Measurements from ENCODE around the gene GALNT17. TPM values are rescaled to one million over a fixed set of nuclear protein-coding genes. Genes with fewer than 3 reads are reported as not detected.

Gene GALNT17
- total RNA-seq, 2 donors from 2014 or later, result 46.7 to 58.1 TPM

DNA sequence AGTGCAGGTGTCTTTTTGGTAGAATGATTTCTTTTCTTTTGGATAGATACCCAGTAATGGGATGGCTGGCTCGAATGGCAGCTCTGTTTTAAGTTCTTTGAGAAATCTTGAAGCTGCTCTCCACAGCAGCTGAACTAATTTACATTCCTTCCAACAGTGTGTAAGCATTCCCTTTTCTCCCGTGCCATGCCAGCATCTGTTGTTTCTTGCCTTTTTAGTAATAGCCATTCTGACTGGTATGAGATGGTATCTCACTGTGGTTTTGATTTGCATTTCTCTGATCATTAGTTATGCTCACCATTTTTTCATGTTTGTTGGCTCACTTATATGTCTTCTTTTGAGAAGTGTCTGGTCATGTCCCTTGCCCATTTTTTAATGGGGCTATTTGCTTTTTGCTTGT, 486.3 kb downstream of the GALNT17 start:
- H3K27me3 ChIP-seq (replicated peaks; ENCODE audit: insufficient read depth), result no peaks in the 10 kb centered on the region
- intact Hi-C loops (cut with DNase I), result no loop called here
- no peaks in the 10 kb centered on the region for H3K9me3 ChIP-seq
- no peak for TF ChIP-seq POLR2A (IDR thresholded peaks at IDR 0.05)
- TF ChIP-seq, protein P1, sequence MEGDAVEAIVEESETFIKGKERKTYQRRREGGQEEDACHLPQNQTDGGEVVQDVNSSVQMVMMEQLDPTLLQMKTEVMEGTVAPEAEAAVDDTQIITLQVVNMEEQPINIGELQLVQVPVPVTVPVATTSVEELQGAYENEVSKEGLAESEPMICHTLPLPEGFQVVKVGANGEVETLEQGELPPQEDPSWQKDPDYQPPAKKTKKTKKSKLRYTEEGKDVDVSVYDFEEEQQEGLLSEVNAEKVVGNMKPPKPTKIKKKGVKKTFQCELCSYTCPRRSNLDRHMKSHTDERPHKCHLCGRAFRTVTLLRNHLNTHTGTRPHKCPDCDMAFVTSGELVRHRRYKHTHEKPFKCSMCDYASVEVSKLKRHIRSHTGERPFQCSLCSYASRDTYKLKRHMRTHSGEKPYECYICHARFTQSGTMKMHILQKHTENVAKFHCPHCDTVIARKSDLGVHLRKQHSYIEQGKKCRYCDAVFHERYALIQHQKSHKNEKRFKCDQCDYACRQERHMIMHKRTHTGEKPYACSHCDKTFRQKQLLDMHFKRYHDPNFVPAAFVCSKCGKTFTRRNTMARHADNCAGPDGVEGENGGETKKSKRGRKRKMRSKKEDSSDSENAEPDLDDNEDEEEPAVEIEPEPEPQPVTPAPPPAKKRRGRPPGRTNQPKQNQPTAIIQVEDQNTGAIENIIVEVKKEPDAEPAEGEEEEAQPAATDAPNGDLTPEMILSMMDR (IDR thresholded peaks at IDR 0.05), result no peak
- TF ChIP-seq POLR2AphosphoS5 (IDR thresholded peaks at IDR 0.05), result no peak
- DNase-seq (ENCODE audit: low spot score), result no peak
- H3K4me3 ChIP-seq, result no peak overlapping the region
- H3K27ac ChIP-seq, result no peak overlapping the region
- no peaks in the 10 kb centered on the region for H3K4me1 ChIP-seq (replicated peaks)
- 27% methylated on average over 2 of the region's 2 CpGs for WGBS
- no peaks in the 10 kb centered on the region for H3K36me3 ChIP-seq

DNA sequence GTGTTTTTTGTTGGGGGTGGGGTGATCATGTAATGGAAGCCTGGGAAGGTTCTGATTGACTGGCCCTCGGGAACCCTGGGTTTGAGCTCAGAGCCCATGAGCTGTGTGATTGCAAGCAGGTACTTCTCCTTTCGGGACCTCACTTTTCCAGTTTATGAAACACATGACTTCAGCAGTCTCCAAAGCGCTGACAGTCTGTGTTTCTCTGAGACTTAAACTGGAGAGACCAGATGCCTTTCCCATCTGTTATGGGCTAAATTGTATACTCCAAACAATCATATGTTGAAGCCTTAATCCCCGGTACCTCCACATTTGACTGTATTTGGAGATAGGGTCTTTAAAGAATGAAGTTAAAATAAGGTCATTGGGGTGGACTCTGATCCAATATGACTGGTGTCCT, 493.6 kb downstream of the GALNT17 start:
- no peaks in the 10 kb centered on the region for H3K9me3 ChIP-seq
- TF ChIP-seq POLR2A (IDR thresholded peaks at IDR 0.05) (no peak), POLR2AphosphoS5 (IDR thresholded peaks at IDR 0.05) (no peak)
- TF ChIP-seq, protein P1 (IDR thresholded peaks at IDR 0.05), result no peak
- H3K4me3 ChIP-seq, result no peak overlapping the region
- H3K27me3 ChIP-seq (replicated peaks; ENCODE audit: insufficient read depth), result no peaks in the 10 kb centered on the region
- intact Hi-C loops (cut with DNase I), result no loop called here
- H3K4me1 ChIP-seq (replicated peaks), result no peaks in the 10 kb centered on the region
- WGBS, result 54% methylated on average over 4 of the region's 4 CpGs
- no peaks in the 10 kb centered on the region for H3K36me3 ChIP-seq
- DNase-seq (ENCODE audit: low spot score), result no peak
- no peak overlapping the region for H3K27ac ChIP-seq

DNA sequence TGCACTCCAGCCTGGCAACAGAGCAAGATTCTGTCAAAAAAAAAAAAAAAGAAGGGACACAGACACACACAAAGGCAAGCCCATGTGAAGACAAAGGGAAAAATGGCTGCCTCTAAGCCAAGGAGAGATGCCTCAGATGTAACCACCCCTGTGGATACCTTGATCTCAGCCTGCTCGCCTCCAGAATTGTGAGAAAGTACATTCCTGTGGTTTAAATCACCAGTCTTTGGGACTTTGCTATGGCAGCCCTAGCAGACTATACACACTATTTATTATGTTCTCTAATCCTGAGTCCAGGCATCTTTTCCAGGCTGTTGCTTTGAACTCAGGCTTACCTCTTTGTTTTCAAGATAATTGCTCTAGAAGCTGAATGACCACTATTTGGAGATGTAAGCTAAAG, 494.3 kb downstream of the GALNT17 start:
- 56% methylated on average over 1 of the region's 1 CpG for WGBS
- Histone ChIP-seq H3K27ac (no peak overlapping the region), H3K27me3 (replicated peaks; ENCODE audit: insufficient read depth) (no peaks in the 10 kb centered on the region), H3K36me3 (no peaks in the 10 kb centered on the region), H3K4me1 (replicated peaks) (no peaks in the 10 kb centered on the region), H3K4me3 (no peak overlapping the region), H3K9me3 (no peaks in the 10 kb centered on the region)
- intact Hi-C loops (cut with DNase I), result no loop called here
- TF ChIP-seq POLR2AphosphoS5 (IDR thresholded peaks at IDR 0.05), result no peak
- TF ChIP-seq, protein P1 (IDR thresholded peaks at IDR 0.05), result no peak
- no peak for TF ChIP-seq POLR2A (IDR thresholded peaks at IDR 0.05)
- no peak for DNase-seq (ENCODE audit: low spot score)

DNA sequence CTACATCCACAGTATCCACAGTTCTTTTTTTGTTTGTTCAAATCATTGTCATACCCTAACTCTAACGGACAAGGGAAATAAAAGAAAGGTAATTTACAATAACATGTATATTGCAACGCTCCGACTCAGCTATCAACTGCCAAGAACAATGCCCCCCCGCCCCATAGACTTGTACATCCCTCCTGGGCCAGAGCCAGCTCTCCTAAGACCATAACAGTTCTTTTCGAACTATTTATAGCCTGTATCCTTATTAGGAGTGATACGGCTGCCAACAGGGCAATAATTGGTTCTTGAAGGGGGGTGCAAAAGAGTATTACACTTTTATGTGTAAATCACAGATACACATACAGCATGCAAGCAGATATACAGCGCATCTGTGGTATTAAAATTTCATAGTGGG, 495.7 kb downstream of the GALNT17 start:
- Histone ChIP-seq H3K36me3 (no peaks in the 10 kb centered on the region), H3K9me3 (no peaks in the 10 kb centered on the region), H3K27ac (no peak overlapping the region), H3K4me3 (no peak overlapping the region), H3K4me1 (replicated peaks) (no peaks in the 10 kb centered on the region), H3K27me3 (replicated peaks; ENCODE audit: insufficient read depth) (no peaks in the 10 kb centered on the region)
- DNase-seq (ENCODE audit: low spot score), result no peak
- 41% methylated on average over 7 of the region's 7 CpGs for whole genome bisulfite sequencing
- no peak for TF ChIP-seq POLR2A (IDR thresholded peaks at IDR 0.05)
- TF ChIP-seq POLR2AphosphoS5 (IDR thresholded peaks at IDR 0.05), result no peak
- TF ChIP-seq, protein P1 (IDR thresholded peaks at IDR 0.05), result no peak
- intact Hi-C loops (cut with DNase I), result no loop called here

DNA sequence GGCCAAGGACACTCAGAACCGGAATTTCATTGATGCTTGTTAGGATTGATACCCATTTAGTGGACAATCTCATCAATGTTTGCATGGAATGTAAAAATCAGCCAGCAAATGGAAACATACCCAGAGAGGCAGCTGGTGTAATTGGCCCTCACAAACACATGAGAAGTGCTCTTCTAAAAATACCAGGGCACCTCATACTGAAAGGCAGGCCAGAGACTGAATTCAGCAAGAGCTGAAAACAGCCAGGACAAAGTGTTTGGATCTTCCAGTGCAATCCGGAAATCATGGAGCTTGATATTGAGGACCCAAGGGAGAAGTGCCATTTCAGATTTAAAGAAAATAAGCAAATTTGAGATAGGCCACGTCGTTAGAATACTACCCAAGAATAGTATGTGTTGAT, 498.6 kb downstream of the GALNT17 start:
- intact Hi-C loops (cut with DNase I), result no loop called here
- H3K27ac ChIP-seq, result no peak overlapping the region
- no peaks in the 10 kb centered on the region for H3K4me1 ChIP-seq (replicated peaks)
- no peak for DNase-seq (ENCODE audit: low spot score)
- TF ChIP-seq POLR2AphosphoS5 (IDR thresholded peaks at IDR 0.05), result no peak
- TF ChIP-seq POLR2A (IDR thresholded peaks at IDR 0.05), result no peak
- TF ChIP-seq, protein P1 (IDR thresholded peaks at IDR 0.05), result no peak
- H3K27me3 ChIP-seq (replicated peaks; ENCODE audit: insufficient read depth), result no peaks in the 10 kb centered on the region
- no peaks in the 10 kb centered on the region for H3K36me3 ChIP-seq
- H3K4me3 ChIP-seq, result no peak overlapping the region
- 97% methylated on average over 4 of the region's 4 CpGs for WGBS
- no peaks in the 10 kb centered on the region for H3K9me3 ChIP-seq

Measured in prostate gland (tissue), 2 donors.